ENCODE results near the gene TSACC.
A peak's percentile ranks its signal among the peaks of the same experiment; 100 is the strongest.

TSACC gene

GRCh38 chr1:156385534-156386031 lies 47.3 kb downstream of the TSACC start:
- H3K4me3 ChIP-seq (ENCODE audit: insufficient read length, low read depth): no peak overlapping the region
- peak; percentile 71 for DNase-seq (ENCODE audit: low read depth, low spot score)
- peaks cover 34% of the 10 kb centered on the region for H3K4me1 ChIP-seq (ENCODE audit: insufficient read depth, insufficient read length)
- H3K36me3 ChIP-seq (ENCODE audit: insufficient read depth, insufficient read length, low read length): no peaks in the 10 kb centered on the region
- H3K9ac ChIP-seq (ENCODE audit: insufficient read length, low read depth): no peak overlapping the region
- no peaks in the 10 kb centered on the region for H3K9me3 ChIP-seq (ENCODE audit: insufficient read depth, low read length)
- peaks cover 64% of the 10 kb centered on the region for H3K27me3 ChIP-seq (ENCODE audit: insufficient read depth, insufficient read length)
- TF ChIP-seq SUZ12 (IDR thresholded peaks at IDR 0.05; ENCODE audit: extremely low read depth, insufficient read depth, insufficient read length) (no peak), ZNF274 (IDR thresholded peaks at IDR 0.05; ENCODE audit: low read depth, low read length) (no peak), YY1 (IDR thresholded peaks at IDR 0.05; ENCODE audit: insufficient read depth, insufficient read length) (no peak)

- no peak overlapping the region for H3K4me3 ChIP-seq (ENCODE audit: insufficient read length, low read depth)
- H3K36me3 ChIP-seq (ENCODE audit: insufficient read depth, insufficient read length, low read length): no peaks in the 10 kb centered on the region
- H3K4me1 ChIP-seq (ENCODE audit: insufficient read depth, insufficient read length): peaks cover 41% of the 10 kb centered on the region
- no peaks in the 10 kb centered on the region for H3K9me3 ChIP-seq (ENCODE audit: insufficient read depth, low read length)
- H3K27me3 ChIP-seq (ENCODE audit: insufficient read depth, insufficient read length): peaks cover 67% of the 10 kb centered on the region
- DNase-seq (ENCODE audit: low read depth, low spot score): no peak
- no peak for TF ChIP-seq YY1 (IDR thresholded peaks at IDR 0.05; ENCODE audit: insufficient read depth, insufficient read length)
- no peak for TF ChIP-seq SUZ12 (IDR thresholded peaks at IDR 0.05; ENCODE audit: extremely low read depth, insufficient read depth, insufficient read length)
- TF ChIP-seq ZNF274 (IDR thresholded peaks at IDR 0.05; ENCODE audit: low read depth, low read length): no peak
- no peak overlapping the region for H3K9ac ChIP-seq (ENCODE audit: insufficient read length, low read depth)
These were observed 48.0 kb downstream of the TSACC start for GRCh38 chr1:156386134-156386901.

DNA sequence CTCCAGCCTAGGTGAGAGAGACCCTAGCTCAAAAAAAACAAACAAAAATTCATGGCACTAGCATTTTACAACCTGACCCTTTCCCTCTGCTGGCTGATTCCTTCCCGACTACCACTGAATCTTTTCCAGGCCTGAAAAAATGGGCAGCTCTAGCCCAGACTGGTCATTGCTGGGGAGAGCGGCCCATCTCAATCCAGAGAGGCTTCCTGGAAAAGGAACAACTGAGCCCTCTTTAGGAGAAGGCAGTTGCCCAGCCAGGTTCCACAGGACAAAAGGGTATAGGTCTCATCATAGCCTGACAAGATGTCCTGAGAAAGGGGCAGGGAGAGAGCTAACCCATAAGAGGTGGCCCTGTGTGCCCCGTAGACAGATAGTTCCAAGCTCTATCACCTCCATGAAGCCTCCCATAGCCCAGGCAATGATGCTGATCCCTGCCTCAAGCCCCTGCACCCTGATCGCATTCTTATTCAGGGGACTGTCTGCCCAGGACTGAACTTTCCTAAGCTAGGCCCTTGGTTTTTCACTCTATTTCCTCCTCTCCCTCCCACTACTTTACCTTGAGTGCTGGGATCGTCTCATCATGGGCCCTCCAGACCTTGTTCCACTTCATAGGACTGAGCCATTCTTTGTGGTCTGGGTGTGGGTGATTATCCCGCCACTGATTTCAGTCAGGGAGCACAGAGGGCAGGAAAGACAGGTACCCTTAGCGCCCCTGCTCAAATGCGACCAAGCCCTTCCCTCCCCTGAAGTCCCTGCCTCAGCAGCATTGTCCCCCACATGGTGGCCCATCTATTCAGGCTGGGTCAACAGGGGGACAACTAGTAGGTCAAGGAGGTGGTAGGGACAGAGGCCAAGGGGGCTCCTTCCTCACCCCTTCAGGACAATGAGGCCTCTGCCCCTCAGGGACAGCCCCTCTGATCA lies 48.9 kb downstream of the TSACC start:
- Histone ChIP-seq H3K9ac (ENCODE audit: insufficient read length, low read depth) (peak overlapping the region; percentile 66), H3K4me3 (ENCODE audit: insufficient read length, low read depth) (no peak overlapping the region), H3K36me3 (ENCODE audit: insufficient read depth, insufficient read length, low read length) (no peaks in the 10 kb centered on the region), H3K9me3 (ENCODE audit: insufficient read depth, low read length) (no peaks in the 10 kb centered on the region), H3K4me1 (ENCODE audit: insufficient read depth, insufficient read length) (peaks cover 50% of the 10 kb centered on the region), H3K27me3 (ENCODE audit: insufficient read depth, insufficient read length) (peaks cover 73% of the 10 kb centered on the region)
- TF ChIP-seq YY1 (IDR thresholded peaks at IDR 0.05; ENCODE audit: insufficient read depth, insufficient read length) (no peak), ZNF274 (IDR thresholded peaks at IDR 0.05; ENCODE audit: low read depth, low read length) (no peak), SUZ12 (IDR thresholded peaks at IDR 0.05; ENCODE audit: extremely low read depth, insufficient read depth, insufficient read length) (no peak)
- DNase-seq (ENCODE audit: low read depth, low spot score): no peak

DNA sequence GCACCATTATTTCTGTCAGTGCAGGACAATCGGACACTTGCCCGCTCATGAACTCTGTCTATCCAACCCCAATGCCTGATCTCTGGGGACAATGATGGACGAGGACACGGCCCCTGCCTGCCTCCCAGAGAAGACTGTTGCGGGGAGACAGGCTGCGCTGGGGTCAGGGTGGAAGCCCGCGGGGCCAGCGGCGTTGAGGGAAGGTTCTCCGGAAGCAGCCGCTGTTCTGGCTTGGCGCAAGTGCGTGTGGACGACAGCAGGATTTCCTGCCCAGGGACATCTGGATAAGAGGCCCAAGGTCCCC lies 49.5 kb downstream of the TSACC start:
- Histone ChIP-seq H3K27me3 (ENCODE audit: insufficient read depth, insufficient read length) (peaks cover 73% of the 10 kb centered on the region), H3K9ac (ENCODE audit: insufficient read length, low read depth) (peak overlapping the region; percentile 66), H3K4me3 (ENCODE audit: insufficient read length, low read depth) (peak overlapping the region; percentile 34), H3K9me3 (ENCODE audit: insufficient read depth, low read length) (no peaks in the 10 kb centered on the region), H3K36me3 (ENCODE audit: insufficient read depth, insufficient read length, low read length) (no peaks in the 10 kb centered on the region), H3K4me1 (ENCODE audit: insufficient read depth, insufficient read length) (peaks cover 53% of the 10 kb centered on the region)
- DNase-seq (ENCODE audit: low read depth, low spot score): no peak
- TF ChIP-seq YY1 (IDR thresholded peaks at IDR 0.05; ENCODE audit: insufficient read depth, insufficient read length) (no peak), SUZ12 (IDR thresholded peaks at IDR 0.05; ENCODE audit: extremely low read depth, insufficient read depth, insufficient read length) (no peak), ZNF274 (IDR thresholded peaks at IDR 0.05; ENCODE audit: low read depth, low read length) (no peak)

- peaks cover 73% of the 10 kb centered on the region for H3K27me3 ChIP-seq (ENCODE audit: insufficient read depth, insufficient read length)
- H3K9me3 ChIP-seq (ENCODE audit: insufficient read depth, low read length): no peaks in the 10 kb centered on the region
- no peaks in the 10 kb centered on the region for H3K36me3 ChIP-seq (ENCODE audit: insufficient read depth, insufficient read length, low read length)
- no peak for DNase-seq (ENCODE audit: low read depth, low spot score)
- TF ChIP-seq SUZ12 (IDR thresholded peaks at IDR 0.05; ENCODE audit: extremely low read depth, insufficient read depth, insufficient read length) (no peak), YY1 (IDR thresholded peaks at IDR 0.05; ENCODE audit: insufficient read depth, insufficient read length) (no peak), ZNF274 (IDR thresholded peaks at IDR 0.05; ENCODE audit: low read depth, low read length) (no peak)
- H3K9ac ChIP-seq (ENCODE audit: insufficient read length, low read depth): peak overlapping the region; percentile 66
- peak overlapping the region; percentile 34 for H3K4me3 ChIP-seq (ENCODE audit: insufficient read length, low read depth)
- peaks cover 59% of the 10 kb centered on the region for H3K4me1 ChIP-seq (ENCODE audit: insufficient read depth, insufficient read length)
These were observed 50.1 kb downstream of the TSACC start for GRCh38 chr1:156388174-156389137.

DNA sequence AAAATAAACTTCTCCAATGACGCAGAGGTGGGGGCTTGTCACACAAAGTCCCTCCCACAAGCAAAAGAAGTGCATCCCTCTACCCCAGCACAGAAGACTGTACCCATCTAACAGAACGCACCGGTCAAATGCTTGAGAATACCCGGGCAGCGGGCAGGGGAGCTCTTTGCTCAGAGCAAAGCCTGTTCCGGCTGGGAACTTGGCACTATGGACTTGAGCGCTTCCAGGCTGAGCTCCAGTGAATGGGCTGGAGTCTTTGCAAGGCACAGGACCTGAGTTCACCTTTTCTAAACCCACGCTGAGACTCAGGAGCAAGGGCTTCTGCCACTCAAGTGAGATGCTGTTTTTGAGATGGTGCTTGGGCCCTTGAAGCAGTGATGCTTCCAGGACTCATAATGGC lies 51.0 kb downstream of the TSACC start:
- H3K4me3 ChIP-seq (ENCODE audit: insufficient read length, low read depth): no peak overlapping the region
- peaks cover 70% of the 10 kb centered on the region for H3K27me3 ChIP-seq (ENCODE audit: insufficient read depth, insufficient read length)
- TF ChIP-seq YY1 (IDR thresholded peaks at IDR 0.05; ENCODE audit: insufficient read depth, insufficient read length) (no peak), ZNF274 (IDR thresholded peaks at IDR 0.05; ENCODE audit: low read depth, low read length) (no peak), SUZ12 (IDR thresholded peaks at IDR 0.05; ENCODE audit: extremely low read depth, insufficient read depth, insufficient read length) (no peak)
- H3K9ac ChIP-seq (ENCODE audit: insufficient read length, low read depth): peak overlapping the region; percentile 33
- no peaks in the 10 kb centered on the region for H3K9me3 ChIP-seq (ENCODE audit: insufficient read depth, low read length)
- peaks cover 63% of the 10 kb centered on the region for H3K4me1 ChIP-seq (ENCODE audit: insufficient read depth, insufficient read length)
- no peaks in the 10 kb centered on the region for H3K36me3 ChIP-seq (ENCODE audit: insufficient read depth, insufficient read length, low read length)
- no peak for DNase-seq (ENCODE audit: low read depth, low spot score)

Measured in NT2/D1 (cell line).